ENCODE data around the gene TMEM175. TPM values are rescaled to one million over a fixed set of nuclear protein-coding genes. Genes with fewer than 3 reads are reported as not detected.
A peak's percentile ranks its signal among the peaks of the same experiment; 100 is the strongest.

TMEM175 gene
- total and polyA plus RNA-seq, 2 of the 13 experiments (the other 11 are each of a cell fraction or from before 2014, with no cell fraction given) = 5.1 to 9.9 TPM

DNA sequence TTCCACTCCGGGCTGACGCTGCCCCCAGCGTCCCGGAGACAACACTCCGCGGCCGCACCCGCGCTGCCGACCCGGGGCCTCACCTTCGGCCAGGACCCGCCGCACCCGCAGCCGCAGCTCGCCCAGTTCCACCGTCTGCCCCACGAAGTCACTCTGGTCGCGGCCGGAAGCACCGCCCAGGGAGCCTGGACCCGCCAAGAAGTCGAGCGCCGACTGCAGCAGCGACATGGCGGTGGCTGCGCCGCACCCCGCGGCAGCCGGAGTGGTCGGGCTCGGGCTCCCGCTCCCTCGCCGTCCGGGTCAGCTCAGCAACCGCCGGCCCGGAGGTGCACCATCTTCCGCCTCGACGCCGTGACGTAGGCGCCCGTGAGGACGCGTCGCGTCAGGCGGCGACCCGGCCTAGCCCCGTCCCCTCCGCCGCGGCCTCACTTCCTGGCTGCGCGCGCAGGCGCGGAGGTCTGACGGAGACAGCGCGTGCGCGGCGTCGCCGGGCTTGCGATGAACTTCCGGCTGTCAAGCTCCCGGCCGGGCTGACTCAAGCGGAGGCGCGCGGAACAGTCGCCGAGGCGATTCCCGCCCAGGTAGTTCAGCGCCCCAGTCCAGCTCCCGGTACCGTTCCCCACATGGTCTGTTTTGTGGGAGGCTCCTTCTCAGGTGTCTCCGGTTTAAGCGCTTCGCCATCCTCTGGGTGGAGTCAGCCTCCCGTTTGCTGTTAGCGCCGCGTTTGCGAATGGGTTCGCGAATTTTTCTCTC lies at the start of gene TMEM175, which contains the start of gene GAK (continued):
- TF ChIP-seq KLF16 (CRISPR knock-in tag; IDR thresholded peaks at IDR 0.05) (0 out of 4 replicates have a peak, but pooled peaks of 1 of the 2 experiments have one; percentile 26), POGK (CRISPR knock-in tag; conservative IDR thresholded peaks at IDR 0.05) (peak; percentile 75; the same call in 1 of the 2 replicates), ELF1 (CRISPR knock-in tag; IDR thresholded peaks at IDR 0.05) (peak; percentile 88), ATF1 (CRISPR knock-in tag; IDR thresholded peaks at IDR 0.05) (0 out of 2 replicates have a peak, but pooled peaks have one; percentile 61), MATR3 (CRISPR knock-in tag; IDR thresholded peaks at IDR 0.05) (no peak), NBN (conservative IDR thresholded peaks at IDR 0.05) (no peak), ZNF205 (CRISPR knock-in tag; IDR thresholded peaks at IDR 0.05) (peak; percentile 47; the same call in 1 of the 2 replicates), SYNCRIP (IDR thresholded peaks at IDR 0.05; ENCODE audit: insufficient read depth, low read depth, low read length) (no peak), SUZ12 (IDR thresholded peaks at IDR 0.05; ENCODE audit: low read depth, low read length) (no peak), ZNF878 (CRISPR knock-in tag; IDR thresholded peaks at IDR 0.05) (no peak), MEIS1 (CRISPR knock-in tag; IDR thresholded peaks at IDR 0.05; ENCODE audit: borderline replicate concordance) (no peak), ZFP41 (CRISPR knock-in tag; IDR thresholded peaks at IDR 0.05; ENCODE audit: borderline replicate concordance) (no peak), ZNF766 (CRISPR knock-in tag; IDR thresholded peaks at IDR 0.05; ENCODE audit: borderline replicate concordance) (no peak), ZNF225 (CRISPR knock-in tag; IDR thresholded peaks at IDR 0.05) (peak; percentile 41; the same call in 1 of the 2 replicates), NFIC (IDR thresholded peaks at IDR 0.05; ENCODE audit: low read length) (no peak), POGZ (CRISPR knock-in tag; IDR thresholded peaks at IDR 0.05) (no peak; the same call in 1 of the 2 replicates), GATAD1 (CRISPR knock-in tag; IDR thresholded peaks at IDR 0.05) (peak; percentile 94), JARID2 (CRISPR knock-in tag; IDR thresholded peaks at IDR 0.05; ENCODE audit: insufficient replicate concordance) (no peak), SOX5 (CRISPR knock-in tag; IDR thresholded peaks at IDR 0.05; ENCODE audit: borderline replicate concordance) (peak; percentile 36; the same call in 1 of the 2 replicates), MZF1 (CRISPR knock-in tag; IDR thresholded peaks at IDR 0.05; ENCODE audit: borderline replicate concordance) (no peak), TFDP1 (CRISPR knock-in tag; IDR thresholded peaks at IDR 0.05; ENCODE audit: borderline replicate concordance) (peak; percentile 58; the same call in 1 of the 2 replicates), RNF219 (CRISPR knock-in tag; IDR thresholded peaks at IDR 0.05) (no peak), ZNF274 (CRISPR knock-in tag; IDR thresholded peaks at IDR 0.05) (peak; percentile 42; the same call in 1 of the 2 replicates)
- TF ChIP-seq, protein P1, sequence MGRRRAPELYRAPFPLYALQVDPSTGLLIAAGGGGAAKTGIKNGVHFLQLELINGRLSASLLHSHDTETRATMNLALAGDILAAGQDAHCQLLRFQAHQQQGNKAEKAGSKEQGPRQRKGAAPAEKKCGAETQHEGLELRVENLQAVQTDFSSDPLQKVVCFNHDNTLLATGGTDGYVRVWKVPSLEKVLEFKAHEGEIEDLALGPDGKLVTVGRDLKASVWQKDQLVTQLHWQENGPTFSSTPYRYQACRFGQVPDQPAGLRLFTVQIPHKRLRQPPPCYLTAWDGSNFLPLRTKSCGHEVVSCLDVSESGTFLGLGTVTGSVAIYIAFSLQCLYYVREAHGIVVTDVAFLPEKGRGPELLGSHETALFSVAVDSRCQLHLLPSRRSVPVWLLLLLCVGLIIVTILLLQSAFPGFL (CRISPR knock-in tag; IDR thresholded peaks at IDR 0.05) = no peak
- TF ChIP-seq, protein P2, sequence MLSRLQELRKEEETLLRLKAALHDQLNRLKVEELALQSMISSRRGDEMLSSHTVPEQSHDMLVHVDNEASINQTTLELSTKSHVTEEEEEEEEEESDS (CRISPR knock-in tag; IDR thresholded peaks at IDR 0.05; ENCODE audit: borderline replicate concordance) = no peak

Measured in HepG2 (cell line).